Transverse colon (tissue), 4 donors: Measurements from ENCODE around the gene TRANK1.

Experiments
- CTCF ChIP-seq, 5 experiments: fragments of 200-600 bp in 3 of 5; fragments of 450-650 bp in 2 of 5; sonication (generic) in 3 of 5; IDR thresholded peaks; 1 replicate in 2 of 5; 2 replicates in 3 of 5; pipeline ENCODE4 v1.5.1; 2016 to 2017; ENCODE audit warnings: antibody characterized with exemption in 5 of 5, inconsistent platforms in 3 of 5, mild to moderate bottlenecking in 2 of 5, moderate library complexity in 1 of 5
- EP300 ChIP-seq: sonication (generic); formaldehyde crosslinking; IDR thresholded peaks from one replicate; pipeline ENCODE4 v1.6.1; 2017; ENCODE audit warnings: antibody characterized with exemption, low read depth
- POLR2A ChIP-seq: fragments of 450-650 bp; IDR thresholded peaks from one replicate; pipeline ENCODE4 v1.6.1; 2016; ENCODE audit warnings: antibody characterized with exemption, mild to moderate bottlenecking, moderate library complexity
- POLR2AphosphoS5 ChIP-seq, 3 donors: sonication (generic); formaldehyde crosslinking; IDR thresholded peaks; one replicate each; pipeline ENCODE4 v1.6.1; 2016; ENCODE audit warnings: antibody characterized with exemption in 3 of 3

GRCh38 chr3:36937492-36937891 is 7.4 kb downstream of the TRANK1 start:
- TF ChIP-seq CTCF (IDR thresholded peaks at IDR 0.05) (no peak), EP300 (no peak), POLR2AphosphoS5 (IDR thresholded peaks at IDR 0.05) (no peak), POLR2A (no peak)
